Type B pancreatic cell (in vitro differentiated cells): ENCODE data around the gene OR2M7. TPM values are rescaled to one million over a fixed set of nuclear protein-coding genes. Genes with fewer than 3 reads are reported as not detected.

Experiments used
- DNase-seq: peaks from one replicate; pipeline ENCODE4 v3.0.0; 2021; ENCODE audit warnings: mixed read lengths; ENCODE audit not compliant: unreplicated experiment; ENCODE audit errors: extremely low spot score
- H3K27ac Mint-ChIP-seq: 2 replicates; pipeline ENCODE4 v1.8.0; 2021; ENCODE audit warnings: mild to moderate bottlenecking, mixed read lengths
- H3K27me3 Mint-ChIP-seq: 2 replicates; pipeline ENCODE4 v1.8.0; 2021; ENCODE audit warnings: mixed read lengths
- H3K36me3 Mint-ChIP-seq: 2 replicates; pipeline ENCODE4 v1.8.0; 2021; ENCODE audit warnings: mixed read lengths
- H3K4me1 Mint-ChIP-seq: one replicate; pipeline ENCODE4 v1.8.0; 2021; ENCODE audit warnings: mixed read lengths; ENCODE audit not compliant: unreplicated experiment
- H3K4me3 Mint-ChIP-seq: 2 replicates; pipeline ENCODE4 v1.8.0; 2021; ENCODE audit warnings: mild to moderate bottlenecking, mixed read lengths
- H3K9me3 Mint-ChIP-seq: 2 replicates; pipeline ENCODE4 v1.8.0; 2021; ENCODE audit warnings: mixed read lengths
- long read RNA-seq: library from polyadenylated mRNA; unstranded; transcript quantifications from one replicate; pipeline ENCODE4 v2.0.0, GENCODE V29; 2020
- total RNA-seq: library from RNA; stranded (reverse); gene quantifications from 2 replicates; pipeline ENCODE4 v1.2.1, GENCODE V29; 2021; ENCODE audit warnings: low replicate concordance
- TF ChIP-seq, protein P1 (sequence below): fragments of 200-600 bp; sonication (generic); conservative IDR thresholded peaks from 2 replicates; pipeline ENCODE4 v1.5.0; 2021; ENCODE audit warnings: antibody characterized with exemption, mild to moderate bottlenecking

Gene OR2M7, protein sequence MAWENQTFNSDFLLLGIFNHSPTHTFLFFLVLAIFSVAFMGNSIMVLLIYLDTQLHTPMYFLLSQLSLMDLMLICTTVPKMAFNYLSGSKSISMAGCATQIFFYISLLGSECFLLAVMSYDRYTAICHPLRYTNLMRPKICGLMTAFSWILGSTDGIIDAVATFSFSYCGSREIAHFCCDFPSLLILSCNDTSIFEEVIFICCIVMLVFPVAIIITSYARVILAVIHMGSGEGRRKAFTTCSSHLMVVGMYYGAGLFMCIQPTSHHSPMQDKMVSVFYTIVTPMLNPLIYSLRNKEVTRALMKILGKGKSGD
- not detected in 2 replicates for total RNA-seq
- long read RNA-seq: 0 reads

DNA sequence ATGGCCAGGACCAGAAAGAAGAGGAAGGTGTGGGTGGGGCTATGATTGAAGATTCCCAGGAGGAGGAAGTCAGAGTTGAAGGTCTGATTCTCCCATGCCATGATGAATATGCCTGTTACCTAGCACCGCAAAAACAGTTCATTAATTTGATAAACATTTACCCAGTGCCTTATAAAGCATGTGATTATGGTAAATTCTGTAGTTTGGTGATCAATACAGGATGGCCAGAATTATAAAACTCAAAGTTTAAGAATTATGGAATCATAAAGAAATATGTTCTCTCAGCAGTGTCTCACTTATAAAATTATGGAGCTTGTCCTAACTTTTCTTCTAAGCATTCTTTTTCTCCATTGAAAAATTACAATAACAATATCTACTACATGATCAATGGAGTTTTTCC lies at the start of gene OR2M7:
Gene OR2M7, minus strand, starts transcription at position 101 of the 400 bp plus-strand sequence. Its CDS starts 0 bp downstream, at position 101.
- no peak within 1 kb of the TSS for H3K4me3 Mint-ChIP-seq
- H3K9me3 Mint-ChIP-seq: peaks cover 8% of the 10 kb centered on the region
- H3K4me1 Mint-ChIP-seq: no peaks in the 10 kb centered on the region
- no peak for DNase-seq
- TF ChIP-seq, protein P1, sequence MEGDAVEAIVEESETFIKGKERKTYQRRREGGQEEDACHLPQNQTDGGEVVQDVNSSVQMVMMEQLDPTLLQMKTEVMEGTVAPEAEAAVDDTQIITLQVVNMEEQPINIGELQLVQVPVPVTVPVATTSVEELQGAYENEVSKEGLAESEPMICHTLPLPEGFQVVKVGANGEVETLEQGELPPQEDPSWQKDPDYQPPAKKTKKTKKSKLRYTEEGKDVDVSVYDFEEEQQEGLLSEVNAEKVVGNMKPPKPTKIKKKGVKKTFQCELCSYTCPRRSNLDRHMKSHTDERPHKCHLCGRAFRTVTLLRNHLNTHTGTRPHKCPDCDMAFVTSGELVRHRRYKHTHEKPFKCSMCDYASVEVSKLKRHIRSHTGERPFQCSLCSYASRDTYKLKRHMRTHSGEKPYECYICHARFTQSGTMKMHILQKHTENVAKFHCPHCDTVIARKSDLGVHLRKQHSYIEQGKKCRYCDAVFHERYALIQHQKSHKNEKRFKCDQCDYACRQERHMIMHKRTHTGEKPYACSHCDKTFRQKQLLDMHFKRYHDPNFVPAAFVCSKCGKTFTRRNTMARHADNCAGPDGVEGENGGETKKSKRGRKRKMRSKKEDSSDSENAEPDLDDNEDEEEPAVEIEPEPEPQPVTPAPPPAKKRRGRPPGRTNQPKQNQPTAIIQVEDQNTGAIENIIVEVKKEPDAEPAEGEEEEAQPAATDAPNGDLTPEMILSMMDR: no peak
- no peak within 1 kb of the TSS for H3K27ac Mint-ChIP-seq
- no peaks in the 10 kb centered on the region for H3K27me3 Mint-ChIP-seq
- H3K36me3 Mint-ChIP-seq: no peaks in the 10 kb centered on the region

DNA sequence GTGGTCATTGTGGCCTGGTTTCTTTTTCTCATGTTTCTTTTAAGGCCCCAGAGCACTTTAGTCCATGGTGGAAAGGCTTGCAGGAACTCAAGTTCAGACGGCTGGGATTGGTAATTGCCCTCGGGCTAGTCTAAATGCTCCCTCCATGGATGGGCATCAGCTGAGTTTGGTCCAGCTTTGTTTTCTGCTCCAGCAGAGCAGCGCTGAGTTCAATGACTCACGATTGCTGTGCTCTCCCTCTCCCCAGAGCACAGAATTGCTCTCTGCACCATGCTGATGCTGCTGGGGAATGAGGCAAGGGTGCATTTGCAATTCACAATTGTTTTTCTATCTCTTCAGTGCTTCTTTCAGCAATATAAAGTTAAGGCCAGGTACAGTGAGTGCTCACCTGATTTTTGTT lies 49.4 kb upstream of the OR2M7 start:
- Mint-ChIP-seq H3K4me3 (no peak overlapping the region), H3K27me3 (no peaks in the 10 kb centered on the region), H3K4me1 (no peaks in the 10 kb centered on the region), H3K27ac (no peak overlapping the region), H3K36me3 (no peaks in the 10 kb centered on the region), H3K9me3 (peaks cover 13% of the 10 kb centered on the region)
- DNase-seq: no peak
- TF ChIP-seq, protein P1: no peak

DNA sequence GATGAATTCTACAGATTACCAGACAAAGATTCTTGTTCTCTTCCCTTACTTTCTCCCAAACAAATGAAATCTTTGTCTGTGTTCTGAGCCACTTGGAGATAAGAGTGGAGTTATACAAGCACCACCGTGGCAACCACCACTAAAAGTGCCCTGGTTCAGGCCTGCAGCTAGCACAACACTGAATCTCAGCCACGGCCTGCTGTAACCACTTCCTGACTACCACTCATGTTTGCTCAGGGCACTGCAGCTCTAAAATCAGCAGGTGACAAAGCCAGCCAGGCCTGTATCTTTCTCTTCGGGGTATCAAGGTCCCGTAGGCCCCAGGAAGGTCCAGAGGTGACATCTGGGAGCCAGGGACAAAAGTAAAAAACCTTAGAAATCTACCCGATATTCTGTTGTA lies 48.0 kb upstream of the OR2M7 start:
- TF ChIP-seq, protein P1: no peak
- Mint-ChIP-seq H3K9me3 (peaks cover 9% of the 10 kb centered on the region), H3K36me3 (no peaks in the 10 kb centered on the region), H3K27ac (no peak overlapping the region), H3K27me3 (no peaks in the 10 kb centered on the region), H3K4me3 (no peak overlapping the region), H3K4me1 (no peaks in the 10 kb centered on the region)
- DNase-seq: no peak

DNA sequence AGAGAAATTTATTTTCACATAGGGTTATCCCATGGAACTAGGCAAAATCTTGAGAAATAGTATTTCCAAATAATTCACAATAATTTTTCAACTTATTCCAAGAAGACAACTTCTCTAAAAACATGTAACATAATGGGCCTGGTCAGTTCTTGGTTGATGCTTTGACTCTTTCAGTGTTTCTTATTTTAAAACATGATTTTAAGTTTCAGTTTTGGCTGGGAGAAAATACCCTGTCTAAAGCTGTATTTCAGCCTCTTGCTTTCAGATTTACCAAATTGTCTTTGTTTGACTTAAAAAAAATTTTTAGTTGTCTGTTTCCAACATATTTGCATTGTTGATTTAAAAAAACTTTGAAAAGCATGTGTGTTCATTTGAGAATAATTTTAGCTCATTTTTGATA lies 42.2 kb upstream of the OR2M7 start:
- Mint-ChIP-seq H3K27ac (no peak overlapping the region), H3K9me3 (peaks cover 9% of the 10 kb centered on the region), H3K4me3 (no peak overlapping the region), H3K36me3 (no peaks in the 10 kb centered on the region), H3K4me1 (no peaks in the 10 kb centered on the region), H3K27me3 (no peaks in the 10 kb centered on the region)
- no peak for DNase-seq
- TF ChIP-seq, protein P1: no peak

DNA sequence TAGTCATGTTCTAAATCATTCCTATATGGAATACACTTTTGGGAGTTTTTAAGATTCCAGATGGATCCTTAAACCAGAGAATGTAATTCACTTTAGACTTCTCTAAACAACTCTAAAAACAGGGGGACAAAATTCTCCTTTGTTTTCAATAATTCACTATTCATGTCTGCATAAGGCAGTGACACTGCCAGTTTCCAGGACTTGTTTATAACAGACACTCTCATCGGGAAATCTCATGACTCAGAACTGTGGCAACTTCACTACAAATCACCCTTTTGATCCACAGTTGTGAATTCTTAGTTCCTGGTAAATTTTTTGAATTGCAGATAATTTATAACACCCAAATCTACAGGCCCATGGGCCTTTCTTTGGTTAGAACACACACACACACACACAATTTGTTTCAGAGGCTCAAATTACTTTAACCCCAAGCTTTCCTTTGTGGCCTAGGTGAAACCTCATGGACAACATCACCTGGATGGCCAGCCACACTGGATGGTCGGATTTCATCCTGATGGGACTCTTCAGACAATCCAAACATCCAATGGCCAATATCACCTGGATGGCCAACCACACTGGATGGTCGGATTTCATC lies 36.9 kb upstream of the OR2M7 start, which contains the start of gene OR2T4:
Gene OR2T4, plus strand, starts transcription at position 545 of the 595 bp plus-strand sequence. Its CDS starts 0 bp downstream, at position 545.
- peaks cover 5% of the 10 kb centered on the region for H3K9me3 Mint-ChIP-seq
- H3K36me3 Mint-ChIP-seq: no peaks in the 10 kb centered on the region
- no peaks in the 10 kb centered on the region for H3K27me3 Mint-ChIP-seq
- DNase-seq: no peak
- no peak within 1 kb of the TSS for H3K4me3 Mint-ChIP-seq
- H3K4me1 Mint-ChIP-seq: no peaks in the 10 kb centered on the region
- H3K27ac Mint-ChIP-seq: no peak within 1 kb of the TSS
- TF ChIP-seq, protein P1: no peak
